ENCODE measurements around the gene PP2D1. TPM values are rescaled to one million over a fixed set of nuclear protein-coding genes. Genes with fewer than 3 reads are reported as not detected.
A peak's percentile ranks its signal among the peaks of the same experiment; 100 is the strongest.

PP2D1 gene
- total and polyA plus RNA-seq, 4 experiments from 2014 or later = 0.40 to 0.46 TPM; not detected in 2

GRCh38 chr3:19972054-19972453, 40.0 kb downstream of the PP2D1 start:
- peaks cover 37 to 45% of the 10 kb centered on the region in 2 donors for H3K36me3 Mint-ChIP-seq
- peaks cover 16% of the 10 kb centered on the region for H3K4me1 ChIP-seq (ENCODE audit: insufficient read depth, low read length)
- POLR2A ChIA-PET (ENCODE audit: partially characterized antibody) = no interaction called here
- intact Hi-C loops (cut with micrococcal nuclease) = no loop called here
- H3K4me3 Mint-ChIP-seq = no peak overlapping the region
- H3K9me3 ChIP-seq (ENCODE audit: control insufficient read depth in 1 of 2, low read length in 2 of 2) = no peaks in the 10 kb centered on the region
- peaks cover 17% of the 10 kb centered on the region for H3K36me3 ChIP-seq (ENCODE audit: insufficient read depth, low read length)
- H3K4me1 Mint-ChIP-seq = peaks cover 22 to 43% (median 32%) of the 10 kb centered on the region in 4 donors
- no peak overlapping the region for H3K4me3 ChIP-seq (ENCODE audit: low read length in 2 of 2)
- no peaks in the 10 kb centered on the region for H3K27me3 Mint-ChIP-seq
- H3K27me3 ChIP-seq (ENCODE audit: insufficient read depth, low read length) = no peaks in the 10 kb centered on the region
- H3K9me3 Mint-ChIP-seq = peaks cover 0 to 2% (median 0%) of the 10 kb centered on the region in 8 donors
- H3K27ac ChIP-seq (ENCODE audit: low read depth, low read length) = no peak overlapping the region
- no peak for DNase-seq
- CTCF ChIA-PET (ENCODE audit: partially characterized antibody) = interaction anchor here (0.8 to 2.5 kb wide), 3 partner anchors 15 to 83 kb away, joined by 3 to 6 read pairs (median 3); no protein-coding TSS in a partner anchor
- H3K27ac Mint-ChIP-seq = peak overlapping the region in 4 of 7 donors; percentile 4 to 80 (median 28)

DNA sequence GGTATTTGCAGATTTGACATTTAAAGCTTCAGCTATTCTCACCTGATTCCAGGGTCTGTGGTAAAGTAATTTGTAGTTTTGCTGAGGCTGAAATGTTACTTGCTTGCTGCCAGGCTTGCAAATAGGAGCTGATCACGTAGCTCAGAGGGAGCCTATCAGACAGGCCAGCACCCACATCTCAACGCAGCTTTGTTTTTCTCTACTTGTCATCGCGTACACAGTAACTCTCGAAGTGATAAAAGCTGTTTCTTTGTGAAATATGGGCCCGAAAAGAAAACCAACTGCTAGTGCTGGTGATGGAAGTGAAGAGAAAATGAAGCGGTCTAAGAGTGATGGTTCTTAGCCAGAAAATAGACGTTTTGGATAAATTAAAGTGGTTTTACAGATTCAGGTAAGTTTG, 41.7 kb downstream of the PP2D1 start:
- Mint-ChIP-seq H3K36me3 (peaks cover 33 to 44% of the 10 kb centered on the region in 2 donors), H3K27me3 (no peaks in the 10 kb centered on the region), H3K4me3 (no peak overlapping the region), H3K27ac (peak overlapping the region in 2 of 7 donors; percentile 24 to 58), H3K4me1 (peaks cover 30 to 59% (median 46%) of the 10 kb centered on the region in 4 donors), H3K9me3 (peaks cover 0 to 2% (median 0%) of the 10 kb centered on the region in 8 donors)
- Histone ChIP-seq H3K27me3 (ENCODE audit: insufficient read depth, low read length) (no peaks in the 10 kb centered on the region), H3K36me3 (ENCODE audit: insufficient read depth, low read length) (peaks cover 6% of the 10 kb centered on the region), H3K9me3 (ENCODE audit: control insufficient read depth in 1 of 2, low read length in 2 of 2) (no peaks in the 10 kb centered on the region), H3K27ac (ENCODE audit: low read depth, low read length) (no peak overlapping the region), H3K4me1 (ENCODE audit: insufficient read depth, low read length) (peaks cover 33% of the 10 kb centered on the region), H3K4me3 (ENCODE audit: low read length in 2 of 2) (no peak overlapping the region)
- intact Hi-C loops (cut with micrococcal nuclease) = no loop called here
- ChIA-PET CTCF (ENCODE audit: partially characterized antibody) (interaction anchor here (2.5 kb wide), 1 partner anchor 13 kb away, joined by 6 read pairs; no protein-coding TSS in a partner anchor), POLR2A (ENCODE audit: partially characterized antibody) (no interaction called here)
- DNase-seq = no peak

DNA sequence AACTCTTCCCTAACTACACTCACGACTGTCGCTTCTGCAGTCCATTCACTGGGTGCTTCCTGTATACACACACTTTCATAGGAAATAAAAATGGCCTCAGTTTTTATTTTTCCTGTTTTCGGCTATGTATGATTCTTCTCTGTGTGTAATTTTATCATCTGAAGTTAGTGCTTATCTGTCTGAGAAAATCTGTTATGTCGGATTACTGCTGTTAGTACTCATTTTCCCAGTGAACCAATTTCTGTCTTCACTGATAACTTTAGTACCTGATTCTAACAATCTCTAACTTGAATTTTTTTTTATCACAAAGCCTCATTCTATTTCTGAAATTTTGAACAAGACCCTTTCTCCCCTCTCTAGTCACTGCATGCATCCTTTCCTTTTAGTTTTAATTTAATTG, 44.3 kb downstream of the PP2D1 start:
- no peak overlapping the region for H3K27ac ChIP-seq (ENCODE audit: low read depth, low read length)
- H3K27me3 Mint-ChIP-seq = no peaks in the 10 kb centered on the region
- ChIA-PET CTCF (ENCODE audit: partially characterized antibody) (no interaction called here), POLR2A (ENCODE audit: partially characterized antibody) (no interaction called here)
- peaks cover 35 to 79% (median 56%) of the 10 kb centered on the region in 4 donors for H3K4me1 Mint-ChIP-seq
- H3K27ac Mint-ChIP-seq = peak overlapping the region in 5 of 7 donors; percentile 1 to 82 (median 43)
- H3K36me3 ChIP-seq (ENCODE audit: insufficient read depth, low read length) = no peaks in the 10 kb centered on the region
- H3K27me3 ChIP-seq (ENCODE audit: insufficient read depth, low read length) = no peaks in the 10 kb centered on the region
- H3K9me3 ChIP-seq (ENCODE audit: control insufficient read depth in 1 of 2, low read length in 2 of 2) = no peaks in the 10 kb centered on the region
- H3K4me3 ChIP-seq (ENCODE audit: low read length in 2 of 2) = no peak overlapping the region
- H3K4me3 Mint-ChIP-seq = peak overlapping the region in 2 of 8 donors; percentile 0 to 47
- H3K4me1 ChIP-seq (ENCODE audit: insufficient read depth, low read length) = peaks cover 48% of the 10 kb centered on the region
- H3K9me3 Mint-ChIP-seq = peaks cover 0 to 2% (median 0%) of the 10 kb centered on the region in 8 donors
- H3K36me3 Mint-ChIP-seq = peaks cover 23 to 35% of the 10 kb centered on the region in 2 donors
- DNase-seq = no peak
- intact Hi-C loops (cut with micrococcal nuclease) = no loop called here

- ChIA-PET POLR2A (ENCODE audit: partially characterized antibody) (no interaction called here), CTCF (ENCODE audit: partially characterized antibody) (interaction anchor here (0.5 kb wide), 1 partner anchor 99 kb away, joined by 3 read pairs; no protein-coding TSS in a partner anchor)
- H3K9me3 ChIP-seq (ENCODE audit: control insufficient read depth in 1 of 2, low read length in 2 of 2) = no peaks in the 10 kb centered on the region
- no peak for DNase-seq
- Mint-ChIP-seq H3K27me3 (no peaks in the 10 kb centered on the region), H3K4me3 (no peak overlapping the region), H3K27ac (peak overlapping the region in 2 of 7 donors; percentile 53), H3K4me1 (peaks cover 37 to 79% (median 56%) of the 10 kb centered on the region in 4 donors), H3K9me3 (peaks cover 0 to 1% (median 0%) of the 10 kb centered on the region in 8 donors), H3K36me3 (peaks cover 20 to 29% of the 10 kb centered on the region in 2 donors)
- intact Hi-C loops (cut with micrococcal nuclease) = no loop called here
- H3K36me3 ChIP-seq (ENCODE audit: insufficient read depth, low read length) = no peaks in the 10 kb centered on the region
- H3K27ac ChIP-seq (ENCODE audit: low read depth, low read length) = no peak overlapping the region
- H3K4me3 ChIP-seq (ENCODE audit: low read length in 2 of 2) = no peak overlapping the region
- peaks cover 50% of the 10 kb centered on the region for H3K4me1 ChIP-seq (ENCODE audit: insufficient read depth, low read length)
- no peaks in the 10 kb centered on the region for H3K27me3 ChIP-seq (ENCODE audit: insufficient read depth, low read length)
Measured at GRCh38 chr3:19967208-19967607, 44.9 kb downstream of the PP2D1 start.

DNA sequence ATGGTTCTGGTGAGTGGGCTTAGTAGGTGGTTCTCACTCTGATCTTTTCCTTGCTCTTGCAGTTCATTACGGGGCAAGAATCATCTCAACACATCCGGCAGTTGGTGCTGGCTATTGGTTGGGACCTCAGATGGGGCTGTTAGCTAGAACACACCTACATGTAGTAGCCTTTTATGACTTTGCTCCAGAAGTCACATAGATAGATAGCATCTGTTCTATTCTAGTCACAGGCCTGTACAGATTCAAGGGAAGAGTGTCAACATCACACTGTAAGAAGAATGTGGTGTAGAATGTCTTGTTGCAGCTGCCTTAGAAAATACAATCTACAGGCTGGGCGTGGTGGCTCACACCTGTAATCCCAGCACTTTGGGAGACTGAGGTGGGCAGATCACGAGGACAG, 50.1 kb downstream of the PP2D1 start:
- Histone ChIP-seq H3K27ac (ENCODE audit: low read depth, low read length) (no peak overlapping the region), H3K4me1 (ENCODE audit: insufficient read depth, low read length) (peaks cover 77% of the 10 kb centered on the region), H3K36me3 (ENCODE audit: insufficient read depth, low read length) (no peaks in the 10 kb centered on the region), H3K27me3 (ENCODE audit: insufficient read depth, low read length) (no peaks in the 10 kb centered on the region), H3K4me3 (ENCODE audit: low read length in 2 of 2) (no peak overlapping the region), H3K9me3 (ENCODE audit: control insufficient read depth in 1 of 2, low read length in 2 of 2) (no peaks in the 10 kb centered on the region)
- Mint-ChIP-seq H3K9me3 (no peaks in the 10 kb centered on the region), H3K4me3 (peak overlapping the region in 2 of 8 donors; percentile 20 to 21), H3K27me3 (no peaks in the 10 kb centered on the region), H3K27ac (peak overlapping the region in 2 of 7 donors; percentile 16 to 23), H3K4me1 (peaks cover 48 to 95% (median 75%) of the 10 kb centered on the region in 4 donors), H3K36me3 (peaks cover 27 to 43% of the 10 kb centered on the region in 2 donors)
- POLR2A ChIA-PET (ENCODE audit: partially characterized antibody) = no interaction called here
- no peak for DNase-seq
- intact Hi-C loops (cut with micrococcal nuclease) = no loop called here
- CTCF ChIA-PET (ENCODE audit: partially characterized antibody) = no interaction called here

DNA sequence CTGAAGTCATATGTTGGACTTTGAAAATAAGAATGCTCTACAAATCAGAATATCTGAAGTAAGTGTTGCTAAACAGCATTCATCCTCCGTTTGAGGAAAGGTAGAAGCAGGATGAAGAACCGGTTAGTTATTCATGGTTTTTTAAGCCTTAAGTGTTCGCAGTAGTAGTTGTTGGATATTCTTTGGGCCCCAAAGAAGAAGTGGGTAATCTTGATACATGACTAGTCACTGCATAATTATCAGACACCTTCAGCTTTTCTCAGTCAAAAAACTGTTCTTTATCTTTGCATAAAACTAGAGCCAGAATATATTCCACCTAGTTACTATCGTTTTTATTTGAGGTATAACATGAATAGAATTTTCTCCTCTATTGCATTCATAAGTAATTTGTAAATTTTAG, 51.4 kb downstream of the PP2D1 start:
- no peaks in the 10 kb centered on the region for H3K27me3 ChIP-seq (ENCODE audit: insufficient read depth, low read length)
- no peaks in the 10 kb centered on the region for H3K9me3 ChIP-seq (ENCODE audit: control insufficient read depth in 1 of 2, low read length in 2 of 2)
- H3K36me3 ChIP-seq (ENCODE audit: insufficient read depth, low read length) = peaks cover 5% of the 10 kb centered on the region
- intact Hi-C loops (cut with micrococcal nuclease) = no loop called here
- no peaks in the 10 kb centered on the region for H3K9me3 Mint-ChIP-seq
- peaks cover 77% of the 10 kb centered on the region for H3K4me1 ChIP-seq (ENCODE audit: insufficient read depth, low read length)
- no peak overlapping the region for H3K27ac ChIP-seq (ENCODE audit: low read depth, low read length)
- no peak overlapping the region for H3K4me3 ChIP-seq (ENCODE audit: low read length in 2 of 2)
- H3K4me3 Mint-ChIP-seq = peak overlapping the region in 1 of 8 donors; percentile 31
- no peak for DNase-seq
- POLR2A ChIA-PET (ENCODE audit: partially characterized antibody) = no interaction called here
- no peaks in the 10 kb centered on the region for H3K27me3 Mint-ChIP-seq
- H3K27ac Mint-ChIP-seq = peak overlapping the region in 2 of 7 donors; percentile 13 to 37
- CTCF ChIA-PET (ENCODE audit: partially characterized antibody) = no interaction called here
- H3K4me1 Mint-ChIP-seq = peaks cover 43 to 89% (median 69%) of the 10 kb centered on the region in 4 donors
- peaks cover 22 to 40% of the 10 kb centered on the region in 2 donors for H3K36me3 Mint-ChIP-seq

GRCh38 chr3:19959505-19959904, 52.6 kb downstream of the PP2D1 start:
- intact Hi-C loops (cut with micrococcal nuclease) = no loop called here
- H3K4me3 ChIP-seq (ENCODE audit: low read length in 2 of 2) = no peak overlapping the region
- Mint-ChIP-seq H3K4me3 (peak overlapping the region in 1 of 8 donors; percentile 44), H3K27me3 (no peaks in the 10 kb centered on the region), H3K4me1 (peaks cover 47 to 89% (median 68%) of the 10 kb centered on the region in 4 donors), H3K9me3 (no peaks in the 10 kb centered on the region), H3K27ac (peak overlapping the region in 4 of 7 donors; percentile 4 to 46 (median 22)), H3K36me3 (peaks cover 29 to 47% of the 10 kb centered on the region in 2 donors)
- H3K4me1 ChIP-seq (ENCODE audit: insufficient read depth, low read length) = peaks cover 73% of the 10 kb centered on the region
- H3K9me3 ChIP-seq (ENCODE audit: control insufficient read depth in 1 of 2, low read length in 2 of 2) = no peaks in the 10 kb centered on the region
- no peak for DNase-seq
- H3K36me3 ChIP-seq (ENCODE audit: insufficient read depth, low read length) = peaks cover 5% of the 10 kb centered on the region
- H3K27me3 ChIP-seq (ENCODE audit: insufficient read depth, low read length) = no peaks in the 10 kb centered on the region
- CTCF ChIA-PET (ENCODE audit: partially characterized antibody) = interaction anchor here (0.7 kb wide), 1 partner anchor 111 kb away, joined by 4 read pairs; no protein-coding TSS in a partner anchor
- no peak overlapping the region for H3K27ac ChIP-seq (ENCODE audit: low read depth, low read length)
- POLR2A ChIA-PET (ENCODE audit: partially characterized antibody) = no interaction called here
